Mesothelial cell of epicardium (in vitro differentiated cells): ENCODE data around the gene BRMS1. TPM values are rescaled to one million over a fixed set of nuclear protein-coding genes. Genes with fewer than 3 reads are reported as not detected.

Source experiments
- DNase-seq, 2 experiments: peaks; one replicate each; pipeline ENCODE4 v3.0.0; 2021; ENCODE audit warnings: low spot score in 2 of 2; ENCODE audit not compliant: unreplicated experiment in 2 of 2
- H3K27ac Mint-ChIP-seq: 2 replicates; pipeline ENCODE4 v1.8.0; 2021; ENCODE audit warnings: mixed read lengths
- H3K27me3 Mint-ChIP-seq: 2 replicates; pipeline ENCODE4 v1.8.0; 2021; ENCODE audit warnings: low read depth, mixed read lengths
- H3K36me3 Mint-ChIP-seq: 2 replicates; pipeline ENCODE4 v1.8.0; 2021; ENCODE audit warnings: mixed read lengths
- H3K4me1 Mint-ChIP-seq: 2 replicates; pipeline ENCODE4 v1.8.0; 2021; ENCODE audit warnings: mixed read lengths
- H3K4me3 Mint-ChIP-seq: 2 replicates; pipeline ENCODE4 v1.8.0; 2021; ENCODE audit warnings: mild to moderate bottlenecking, moderate library complexity, mixed read lengths
- H3K9me3 Mint-ChIP-seq: 2 replicates; pipeline ENCODE4 v1.8.0; 2021; ENCODE audit warnings: mixed read lengths
- total RNA-seq: library from RNA; stranded (reverse); gene quantifications from 3 replicates; pipeline ENCODE4 v1.2.1, GENCODE V29; 2021
- TF ChIP-seq, protein P1 (sequence below): fragments of 200-600 bp; sonication (generic); IDR thresholded peaks from one replicate; pipeline ENCODE4 v1.5.0; 2021; ENCODE audit warnings: antibody characterized with exemption; ENCODE audit not compliant: unreplicated experiment

BRMS1 gene
- total RNA-seq, 1 donor from 2014 or later: 25.0 TPM

DNA sequence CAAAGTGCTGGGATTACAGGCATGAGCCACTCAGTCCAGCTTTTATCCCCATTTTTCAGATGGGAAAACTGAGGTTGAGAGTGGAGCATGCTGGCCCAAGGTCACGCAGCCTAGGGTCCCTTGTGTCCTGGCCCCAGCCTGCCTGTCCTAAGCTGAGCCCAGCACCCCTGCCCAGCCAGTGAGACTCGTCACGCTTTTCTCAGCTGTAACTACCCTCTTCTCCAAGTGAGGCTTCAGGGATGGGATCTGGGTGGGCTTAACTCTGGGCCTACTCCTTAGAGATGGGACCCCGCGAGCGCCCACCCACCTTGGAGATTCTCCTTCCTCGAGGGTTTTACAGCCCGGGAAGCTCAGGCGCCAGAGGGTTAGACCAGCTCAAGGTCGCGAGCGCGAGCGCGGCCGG is 53.6 kb downstream of the BRMS1 start:
- Mint-ChIP-seq H3K9me3 (no peaks in the 10 kb centered on the region), H3K27me3 (peaks cover 46% of the 10 kb centered on the region), H3K4me1 (peaks cover 32% of the 10 kb centered on the region), H3K27ac (no peak overlapping the region), H3K4me3 (peak overlapping the region; percentile 83), H3K36me3 (no peaks in the 10 kb centered on the region)
- TF ChIP-seq, protein P1, sequence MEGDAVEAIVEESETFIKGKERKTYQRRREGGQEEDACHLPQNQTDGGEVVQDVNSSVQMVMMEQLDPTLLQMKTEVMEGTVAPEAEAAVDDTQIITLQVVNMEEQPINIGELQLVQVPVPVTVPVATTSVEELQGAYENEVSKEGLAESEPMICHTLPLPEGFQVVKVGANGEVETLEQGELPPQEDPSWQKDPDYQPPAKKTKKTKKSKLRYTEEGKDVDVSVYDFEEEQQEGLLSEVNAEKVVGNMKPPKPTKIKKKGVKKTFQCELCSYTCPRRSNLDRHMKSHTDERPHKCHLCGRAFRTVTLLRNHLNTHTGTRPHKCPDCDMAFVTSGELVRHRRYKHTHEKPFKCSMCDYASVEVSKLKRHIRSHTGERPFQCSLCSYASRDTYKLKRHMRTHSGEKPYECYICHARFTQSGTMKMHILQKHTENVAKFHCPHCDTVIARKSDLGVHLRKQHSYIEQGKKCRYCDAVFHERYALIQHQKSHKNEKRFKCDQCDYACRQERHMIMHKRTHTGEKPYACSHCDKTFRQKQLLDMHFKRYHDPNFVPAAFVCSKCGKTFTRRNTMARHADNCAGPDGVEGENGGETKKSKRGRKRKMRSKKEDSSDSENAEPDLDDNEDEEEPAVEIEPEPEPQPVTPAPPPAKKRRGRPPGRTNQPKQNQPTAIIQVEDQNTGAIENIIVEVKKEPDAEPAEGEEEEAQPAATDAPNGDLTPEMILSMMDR: no peak
- no peak for DNase-seq

GRCh38 chr11:66290330-66290621 is 54.6 kb downstream of the BRMS1 start:
- Mint-ChIP-seq H3K4me1 (peaks cover 32% of the 10 kb centered on the region), H3K9me3 (no peaks in the 10 kb centered on the region), H3K36me3 (no peaks in the 10 kb centered on the region), H3K27ac (peak overlapping the region; percentile 40), H3K27me3 (peaks cover 43% of the 10 kb centered on the region), H3K4me3 (peak overlapping the region; percentile 83)
- no peak for DNase-seq
- TF ChIP-seq, protein P1: no peak

DNA sequence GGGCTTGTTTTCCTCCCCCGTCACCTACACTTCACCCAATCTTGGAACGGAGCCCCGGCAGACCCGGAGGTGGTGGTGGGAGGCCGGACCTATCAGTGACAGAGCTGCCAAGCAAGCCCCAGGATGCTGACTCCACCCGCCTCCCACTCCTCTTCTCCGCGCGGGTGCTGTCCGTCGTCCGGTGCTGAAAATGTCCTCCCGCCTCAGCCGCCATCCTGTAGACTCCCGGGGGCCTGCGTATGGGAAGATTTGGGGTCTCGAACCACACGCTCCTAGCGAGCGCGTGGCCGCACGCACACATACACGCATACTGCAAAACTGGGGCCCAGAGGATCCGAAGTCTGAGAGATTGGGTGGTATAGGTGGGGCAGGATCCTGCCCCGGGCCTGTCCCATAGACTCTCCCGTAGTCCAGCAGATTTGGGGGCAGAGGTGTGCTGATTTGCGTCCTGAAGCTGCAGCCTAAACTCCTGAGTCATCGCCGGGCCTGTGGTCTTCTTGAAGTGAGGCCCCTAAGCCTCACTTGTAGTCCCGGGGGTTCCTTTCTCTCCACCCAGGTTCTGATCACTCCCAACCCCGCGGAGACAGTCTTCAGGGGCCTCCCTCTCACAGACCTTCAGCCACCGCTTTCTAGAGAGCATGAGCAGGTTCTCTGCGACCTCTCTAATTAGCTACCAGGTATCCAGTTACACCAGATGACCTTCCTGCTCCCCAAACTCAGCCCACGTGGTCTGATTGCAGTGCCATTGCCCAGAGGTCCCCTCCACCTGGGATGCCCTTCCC is 55.2 kb downstream of the BRMS1 start:
- peak overlapping the region; percentile 83 for H3K4me3 Mint-ChIP-seq
- TF ChIP-seq, protein P1: no peak
- no peaks in the 10 kb centered on the region for H3K36me3 Mint-ChIP-seq
- H3K27ac Mint-ChIP-seq: peak overlapping the region; percentile 99
- peak; percentile 81 to 91 for DNase-seq
- H3K9me3 Mint-ChIP-seq: no peaks in the 10 kb centered on the region
- H3K4me1 Mint-ChIP-seq: peaks cover 32% of the 10 kb centered on the region
- peaks cover 43% of the 10 kb centered on the region for H3K27me3 Mint-ChIP-seq

DNA sequence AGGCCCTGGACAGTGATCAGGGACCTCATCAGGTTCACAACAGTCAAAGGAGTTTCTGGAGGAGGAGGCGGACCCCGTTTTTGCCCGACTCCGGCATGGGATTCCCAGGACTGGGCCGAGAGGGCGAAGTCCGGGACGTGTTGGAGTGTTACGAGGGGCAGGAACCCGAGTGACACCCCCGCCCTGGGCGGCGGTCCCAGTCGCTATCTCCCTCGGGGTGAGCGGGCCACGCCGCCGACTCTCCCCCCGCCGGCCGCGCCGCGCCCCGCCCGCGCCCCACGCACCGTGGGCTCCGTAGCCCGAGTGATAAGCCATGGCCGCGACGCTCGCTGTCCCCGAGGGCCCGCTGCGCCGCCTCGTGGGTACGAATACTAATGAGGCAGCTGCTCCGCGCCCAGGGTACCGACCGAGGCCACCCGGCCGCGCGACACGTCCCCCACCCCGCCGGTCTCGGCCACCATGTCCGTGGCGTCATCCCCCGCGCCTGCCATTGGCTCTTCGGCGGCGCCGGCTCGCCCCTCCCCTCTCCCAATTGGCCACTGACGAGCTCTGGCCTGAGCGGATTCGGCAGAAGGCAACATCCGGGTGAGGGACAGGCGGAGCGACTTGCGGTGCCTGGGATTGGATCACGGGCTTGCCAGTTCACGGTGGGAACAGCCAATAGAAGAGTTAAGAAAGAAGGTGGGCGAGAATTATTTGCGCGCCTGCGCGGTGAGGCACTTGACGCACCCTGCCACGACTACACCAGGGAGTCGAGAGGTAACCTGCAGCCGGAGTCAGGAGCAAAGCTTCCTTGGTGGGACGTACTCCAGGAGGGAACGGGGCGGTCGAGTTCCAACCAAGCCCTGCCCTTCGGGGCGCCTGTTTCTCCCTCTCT is 56.0 kb downstream of the BRMS1 start, which contains the start of gene YIF1A:
TSS of gene YIF1A (minus strand) at position 473 of the 877 bp plus-strand sequence. CDS start at position 315, 158 bp downstream.
- peak; percentile 95 to 97 for DNase-seq
- Mint-ChIP-seq H3K9me3 (no peaks in the 10 kb centered on the region), H3K27ac (peak within 1 kb of the TSS; percentile 99), H3K4me3 (peak within 1 kb of the TSS; percentile 83), H3K27me3 (peaks cover 37% of the 10 kb centered on the region), H3K36me3 (no peaks in the 10 kb centered on the region), H3K4me1 (peaks cover 32% of the 10 kb centered on the region)
- TF ChIP-seq, protein P1: no peak

- H3K27me3 Mint-ChIP-seq: peaks cover 29% of the 10 kb centered on the region
- TF ChIP-seq, protein P1: no peak
- H3K4me3 Mint-ChIP-seq: peak overlapping the region; percentile 83
- H3K27ac Mint-ChIP-seq: peak overlapping the region; percentile 90
- H3K36me3 Mint-ChIP-seq: no peaks in the 10 kb centered on the region
- H3K9me3 Mint-ChIP-seq: no peaks in the 10 kb centered on the region
- DNase-seq: no peak
- H3K4me1 Mint-ChIP-seq: peaks cover 32% of the 10 kb centered on the region
Measured at GRCh38 chr11:66287889-66288670, 56.8 kb downstream of the BRMS1 start.
